Measurements from ENCODE around the gene CAMK1D.

CAMK1D gene

DNA sequence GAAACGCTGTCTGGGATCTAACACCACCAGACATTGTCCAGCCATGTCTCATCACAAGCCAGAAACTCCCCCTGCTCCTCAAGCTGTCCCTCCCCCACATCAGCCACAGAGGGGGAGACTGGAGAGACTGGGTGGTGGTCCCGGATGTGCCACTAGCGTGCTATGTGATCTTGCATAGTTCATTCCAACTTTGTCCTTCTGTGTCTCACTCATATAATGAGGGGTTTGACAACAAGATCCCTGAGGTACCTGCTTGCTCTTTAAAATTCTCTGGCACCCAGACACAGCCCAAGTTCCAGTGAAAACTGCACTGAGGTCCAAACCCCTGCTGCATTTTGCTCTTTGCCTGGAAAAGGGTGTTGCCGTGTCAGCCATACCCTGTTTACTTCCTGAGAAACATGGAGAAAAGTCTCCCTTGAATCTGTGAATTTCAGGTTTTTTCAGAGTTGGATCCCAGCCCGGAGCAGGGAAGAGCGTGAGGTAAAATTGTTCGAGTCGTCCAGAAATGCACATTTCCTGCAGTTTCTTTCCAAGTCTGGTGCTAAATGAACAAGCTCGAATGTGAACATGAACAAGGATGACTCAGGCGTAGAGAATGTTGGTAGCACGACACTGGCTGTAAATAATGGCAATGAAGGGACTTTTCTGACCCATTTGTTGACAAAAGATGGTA, 495.6 kb downstream of the CAMK1D start:
- DNase-seq (no peak), ATAC-seq (ENCODE audit: insufficient read depth, low read depth) (no peak)
- Histone ChIP-seq H3K79me2 (ENCODE audit: insufficient read depth, low read length) (no peaks in the 10 kb centered on the region), H4K20me1 (ENCODE audit: insufficient read depth, low read length) (no peaks in the 10 kb centered on the region), H2AFZ (ENCODE audit: low read depth, low read length) (no peak overlapping the region), H3K9me3 (ENCODE audit: insufficient read depth, low read length, severe bottlenecking) (no peaks in the 10 kb centered on the region), H3K36me3 (ENCODE audit: insufficient read depth, low read length) (no peaks in the 10 kb centered on the region), H3K9ac (ENCODE audit: low read depth, low read length) (no peak overlapping the region), H3K27me3 (ENCODE audit: insufficient read depth, low read length, poor library complexity) (no peaks in the 10 kb centered on the region), H3K4me1 (ENCODE audit: insufficient read depth, low read length) (no peaks in the 10 kb centered on the region), H3K4me2 (ENCODE audit: insufficient read depth, low read length) (no peak overlapping the region), H3K4me3 (ENCODE audit: low read depth in 1 of 2, low read length in 2 of 2) (no peak overlapping the region), H3K27ac (ENCODE audit: low read length) (no peak overlapping the region)
- TF ChIP-seq EZH2 (IDR thresholded peaks at IDR 0.05; ENCODE audit: borderline replicate concordance, low read depth, low read length, severe bottlenecking) = no peak
- TF ChIP-seq, protein P1, sequence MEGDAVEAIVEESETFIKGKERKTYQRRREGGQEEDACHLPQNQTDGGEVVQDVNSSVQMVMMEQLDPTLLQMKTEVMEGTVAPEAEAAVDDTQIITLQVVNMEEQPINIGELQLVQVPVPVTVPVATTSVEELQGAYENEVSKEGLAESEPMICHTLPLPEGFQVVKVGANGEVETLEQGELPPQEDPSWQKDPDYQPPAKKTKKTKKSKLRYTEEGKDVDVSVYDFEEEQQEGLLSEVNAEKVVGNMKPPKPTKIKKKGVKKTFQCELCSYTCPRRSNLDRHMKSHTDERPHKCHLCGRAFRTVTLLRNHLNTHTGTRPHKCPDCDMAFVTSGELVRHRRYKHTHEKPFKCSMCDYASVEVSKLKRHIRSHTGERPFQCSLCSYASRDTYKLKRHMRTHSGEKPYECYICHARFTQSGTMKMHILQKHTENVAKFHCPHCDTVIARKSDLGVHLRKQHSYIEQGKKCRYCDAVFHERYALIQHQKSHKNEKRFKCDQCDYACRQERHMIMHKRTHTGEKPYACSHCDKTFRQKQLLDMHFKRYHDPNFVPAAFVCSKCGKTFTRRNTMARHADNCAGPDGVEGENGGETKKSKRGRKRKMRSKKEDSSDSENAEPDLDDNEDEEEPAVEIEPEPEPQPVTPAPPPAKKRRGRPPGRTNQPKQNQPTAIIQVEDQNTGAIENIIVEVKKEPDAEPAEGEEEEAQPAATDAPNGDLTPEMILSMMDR (IDR thresholded peaks at IDR 0.05; ENCODE audit: borderline replicate concordance, extremely low read depth, low read length, poor library complexity, severe bottlenecking) = no peak

DNA sequence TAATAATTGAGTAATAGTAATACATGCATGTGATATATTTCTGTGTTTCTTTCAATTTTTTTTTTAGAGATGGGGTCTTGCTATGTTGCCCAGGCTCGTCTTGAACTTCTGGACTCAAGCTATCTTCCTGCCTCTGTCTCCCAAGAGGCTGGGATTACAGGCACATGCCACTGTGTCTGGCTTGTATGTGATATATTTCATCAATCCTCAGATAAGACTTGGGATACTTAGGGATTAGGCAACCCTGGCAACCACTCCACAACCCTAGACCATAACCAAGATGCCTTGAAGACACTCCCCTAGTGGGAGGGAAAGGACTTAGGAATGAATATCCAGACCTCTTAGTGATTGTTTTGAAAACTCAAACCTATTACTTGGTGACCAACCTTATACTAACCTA, 497.4 kb downstream of the CAMK1D start:
- no peaks in the 10 kb centered on the region for H4K20me1 ChIP-seq (ENCODE audit: insufficient read depth, low read length)
- no peak for DNase-seq
- no peaks in the 10 kb centered on the region for H3K4me1 ChIP-seq (ENCODE audit: insufficient read depth, low read length)
- H3K4me3 ChIP-seq (ENCODE audit: low read depth in 1 of 2, low read length in 2 of 2) = no peak overlapping the region
- TF ChIP-seq, protein P1 (IDR thresholded peaks at IDR 0.05; ENCODE audit: borderline replicate concordance, extremely low read depth, low read length, poor library complexity, severe bottlenecking) = no peak
- TF ChIP-seq EZH2 (IDR thresholded peaks at IDR 0.05; ENCODE audit: borderline replicate concordance, low read depth, low read length, severe bottlenecking) = no peak
- no peaks in the 10 kb centered on the region for H3K36me3 ChIP-seq (ENCODE audit: insufficient read depth, low read length)
- H3K9me3 ChIP-seq (ENCODE audit: insufficient read depth, low read length, severe bottlenecking) = no peaks in the 10 kb centered on the region
- no peak overlapping the region for H3K27ac ChIP-seq (ENCODE audit: low read length)
- H3K4me2 ChIP-seq (ENCODE audit: insufficient read depth, low read length) = no peak overlapping the region
- H2AFZ ChIP-seq (ENCODE audit: low read depth, low read length) = no peak overlapping the region
- no peak overlapping the region for H3K9ac ChIP-seq (ENCODE audit: low read depth, low read length)
- H3K27me3 ChIP-seq (ENCODE audit: insufficient read depth, low read length, poor library complexity) = no peaks in the 10 kb centered on the region
- no peaks in the 10 kb centered on the region for H3K79me2 ChIP-seq (ENCODE audit: insufficient read depth, low read length)
- ATAC-seq (ENCODE audit: insufficient read depth, low read depth) = no peak

DNA sequence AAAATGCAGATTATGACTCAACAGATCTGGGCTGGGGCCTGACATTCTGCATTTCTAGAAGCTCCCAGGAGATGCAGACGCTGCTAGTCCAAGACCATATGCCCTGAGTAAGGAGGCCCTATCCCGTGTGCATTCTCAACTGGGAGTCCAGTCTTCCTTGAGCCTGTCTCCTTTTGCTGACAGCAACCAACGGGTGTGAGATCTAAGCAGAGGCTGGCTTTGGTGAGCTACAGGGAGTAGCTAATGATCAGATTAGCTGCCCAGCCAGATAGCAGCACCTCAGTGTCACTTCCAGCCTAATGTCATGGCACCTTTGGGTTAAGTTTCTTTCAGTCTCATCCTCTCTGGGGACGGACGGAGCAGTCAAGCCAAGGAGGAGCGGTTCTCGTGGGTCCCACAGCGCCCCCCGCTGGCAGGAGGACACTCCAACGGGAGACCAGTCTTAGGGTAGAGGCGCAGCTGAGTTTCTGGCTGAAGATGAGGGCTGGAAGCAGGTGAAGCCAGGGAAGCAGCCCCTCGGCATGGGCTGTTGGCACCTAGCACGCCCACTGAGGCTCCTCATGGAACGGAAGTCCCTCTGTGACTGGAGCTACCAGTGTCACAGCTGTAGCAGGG, 498.1 kb downstream of the CAMK1D start:
- Histone ChIP-seq H3K4me1 (ENCODE audit: insufficient read depth, low read length) (no peaks in the 10 kb centered on the region), H4K20me1 (ENCODE audit: insufficient read depth, low read length) (no peaks in the 10 kb centered on the region), H2AFZ (ENCODE audit: low read depth, low read length) (no peak overlapping the region), H3K27me3 (ENCODE audit: insufficient read depth, low read length, poor library complexity) (no peaks in the 10 kb centered on the region), H3K4me3 (ENCODE audit: low read depth in 1 of 2, low read length in 2 of 2) (no peak overlapping the region), H3K36me3 (ENCODE audit: insufficient read depth, low read length) (no peaks in the 10 kb centered on the region), H3K27ac (ENCODE audit: low read length) (no peak overlapping the region), H3K4me2 (ENCODE audit: insufficient read depth, low read length) (no peak overlapping the region), H3K9me3 (ENCODE audit: insufficient read depth, low read length, severe bottlenecking) (no peaks in the 10 kb centered on the region), H3K79me2 (ENCODE audit: insufficient read depth, low read length) (no peaks in the 10 kb centered on the region), H3K9ac (ENCODE audit: low read depth, low read length) (no peak overlapping the region)
- TF ChIP-seq, protein P1 (IDR thresholded peaks at IDR 0.05; ENCODE audit: borderline replicate concordance, extremely low read depth, low read length, poor library complexity, severe bottlenecking) = peak; percentile 61
- no peak for TF ChIP-seq EZH2 (IDR thresholded peaks at IDR 0.05; ENCODE audit: borderline replicate concordance, low read depth, low read length, severe bottlenecking)
- ATAC-seq (ENCODE audit: insufficient read depth, low read depth) = peak; percentile 49; the same call in 1 of the 3 replicates
- peak; percentile 25 for DNase-seq

Measured in DND-41 (cell line).